ENCODE measurements around the gene PLEKHJ1. TPM values are rescaled to one million over a fixed set of nuclear protein-coding genes. Genes with fewer than 3 reads are reported as not detected.

PLEKHJ1 gene
- total RNA-seq, 1 donor from 2014 or later: 72.5 TPM

DNA sequence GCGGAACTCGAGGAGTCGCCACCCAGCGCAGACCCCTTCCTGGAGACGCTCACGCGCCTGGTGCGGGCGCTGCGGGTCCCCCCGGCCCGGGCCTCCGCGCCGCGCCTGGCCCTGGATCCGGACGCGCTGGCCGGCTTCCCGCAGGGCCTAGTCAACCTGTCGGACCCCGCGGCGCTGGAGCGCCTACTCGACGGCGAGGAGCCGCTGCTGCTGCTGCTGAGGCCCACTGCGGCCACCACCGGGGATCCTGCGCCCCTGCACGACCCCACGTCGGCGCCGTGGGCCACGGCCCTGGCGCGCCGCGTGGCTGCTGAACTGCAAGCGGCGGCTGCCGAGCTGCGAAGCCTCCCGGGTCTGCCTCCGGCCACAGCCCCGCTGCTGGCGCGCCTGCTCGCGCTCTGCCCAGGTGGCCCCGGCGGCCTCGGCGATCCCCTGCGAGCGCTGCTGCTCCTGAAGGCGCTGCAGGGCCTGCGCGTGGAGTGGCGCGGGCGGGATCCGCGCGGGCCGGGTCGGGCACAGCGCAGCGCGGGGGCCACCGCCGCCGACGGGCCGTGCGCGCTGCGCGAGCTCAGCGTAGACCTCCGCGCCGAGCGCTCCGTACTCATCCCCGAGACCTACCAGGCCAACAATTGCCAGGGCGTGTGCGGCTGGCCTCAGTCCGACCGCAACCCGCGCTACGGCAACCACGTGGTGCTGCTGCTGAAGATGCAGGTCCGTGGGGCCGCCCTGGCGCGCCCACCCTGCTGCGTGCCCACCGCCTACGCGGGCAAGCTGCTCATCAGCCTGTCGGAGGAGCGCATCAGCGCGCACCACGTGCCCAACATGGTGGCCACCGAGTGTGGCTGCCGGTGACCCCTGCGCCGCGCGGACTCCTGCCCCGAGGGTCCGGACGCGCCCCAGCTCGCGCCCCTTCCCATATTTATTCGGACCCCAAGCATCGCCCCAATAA, 15.3 kb upstream of the PLEKHJ1 start:
- intact Hi-C loops (cut with micrococcal nuclease): no loop called here

GRCh38 chr19:2250766-2251105, 14.6 kb upstream of the PLEKHJ1 start:
- intact Hi-C loops (cut with micrococcal nuclease): no loop called here

DNA sequence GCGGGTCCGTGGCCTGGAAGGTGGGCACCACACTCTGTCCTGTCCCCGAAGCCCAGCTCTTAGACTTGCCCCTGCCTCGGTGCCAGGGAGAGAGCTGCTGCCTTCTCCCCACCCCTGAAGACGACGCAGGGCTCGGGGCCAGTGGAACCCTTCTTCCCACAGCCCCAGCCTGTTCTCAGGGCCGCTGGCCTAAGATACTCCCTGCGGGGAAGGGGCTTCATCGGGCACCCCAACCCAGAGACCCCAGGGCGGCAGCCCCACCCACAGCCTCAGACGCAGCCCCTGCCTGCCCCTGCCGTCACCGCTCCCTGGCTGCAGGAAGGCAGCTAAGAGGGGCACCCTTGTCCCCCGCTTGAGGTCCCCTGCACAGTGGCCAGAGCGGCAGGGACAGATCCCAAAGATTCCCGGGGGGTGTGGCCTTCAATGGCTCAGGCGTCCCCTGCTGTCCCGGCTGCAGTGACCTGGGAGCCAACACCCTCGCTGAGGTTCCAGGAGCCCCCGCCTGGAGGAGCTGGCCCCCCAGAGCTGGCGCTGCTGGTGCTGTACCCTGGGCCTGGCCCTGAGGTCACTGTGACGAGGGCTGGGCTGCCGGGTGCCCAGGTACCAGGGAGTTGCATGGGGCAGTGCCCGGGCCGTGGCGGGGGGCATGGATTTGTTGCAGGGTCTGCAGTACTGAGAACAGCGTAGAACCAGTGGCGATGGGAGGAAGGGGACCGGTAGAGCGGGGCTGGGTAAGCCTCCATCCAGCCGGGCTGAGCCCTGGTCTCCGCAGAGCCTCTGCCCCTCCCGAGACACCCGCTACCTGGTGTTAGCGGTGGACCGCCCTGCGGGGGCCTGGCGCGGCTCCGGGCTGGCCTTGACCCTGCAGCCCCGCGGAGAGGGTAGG, 14.0 kb upstream of the PLEKHJ1 start:
- intact Hi-C loops (cut with micrococcal nuclease): no loop called here

DNA sequence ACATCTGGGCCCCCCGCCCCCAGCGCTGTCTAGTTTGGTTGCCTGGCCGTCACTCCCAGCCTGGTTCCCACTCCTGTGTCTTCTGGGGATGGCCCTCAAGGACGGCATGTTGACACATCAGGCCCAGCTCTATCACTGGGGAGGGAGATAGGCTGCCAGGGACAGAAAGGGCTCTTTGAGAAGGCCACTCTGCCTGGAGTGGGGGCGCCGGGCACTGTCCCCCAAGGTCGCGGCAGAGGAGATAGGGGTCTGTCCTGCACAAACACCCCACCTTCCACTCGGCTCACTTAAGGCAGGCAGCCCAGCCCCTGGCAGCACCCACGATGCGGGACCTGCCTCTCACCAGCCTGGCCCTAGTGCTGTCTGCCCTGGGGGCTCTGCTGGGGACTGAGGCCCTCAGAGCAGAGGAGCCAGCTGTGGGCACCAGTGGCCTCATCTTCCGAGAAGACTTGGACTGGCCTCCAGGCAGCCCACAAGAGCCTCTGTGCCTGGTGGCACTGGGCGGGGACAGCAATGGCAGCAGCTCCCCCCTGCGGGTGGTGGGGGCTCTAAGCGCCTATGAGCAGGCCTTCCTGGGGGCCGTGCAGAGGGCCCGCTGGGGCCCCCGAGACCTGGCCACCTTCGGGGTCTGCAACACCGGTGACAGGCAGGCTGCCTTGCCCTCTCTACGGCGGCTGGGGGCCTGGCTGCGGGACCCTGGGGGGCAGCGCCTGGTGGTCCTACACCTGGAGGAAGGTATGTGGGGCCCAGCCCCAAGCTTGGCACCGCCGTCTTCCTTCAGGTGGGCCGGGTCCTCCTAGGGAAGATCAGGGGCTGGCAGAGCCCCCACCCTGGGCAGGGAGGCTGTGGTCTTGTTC, 13.1 kb upstream of the PLEKHJ1 start, which contains the start of gene AMH:
Gene AMH (plus strand): TSS at position 314 of the 857 bp plus-strand sequence. CDS start 10 bp downstream, at position 324.
- intact Hi-C loops (cut with micrococcal nuclease): no loop called here

GRCh38 chr19:2248136-2249009, 12.2 kb upstream of the PLEKHJ1 start:
- intact Hi-C loops (cut with micrococcal nuclease): no loop called here

DNA sequence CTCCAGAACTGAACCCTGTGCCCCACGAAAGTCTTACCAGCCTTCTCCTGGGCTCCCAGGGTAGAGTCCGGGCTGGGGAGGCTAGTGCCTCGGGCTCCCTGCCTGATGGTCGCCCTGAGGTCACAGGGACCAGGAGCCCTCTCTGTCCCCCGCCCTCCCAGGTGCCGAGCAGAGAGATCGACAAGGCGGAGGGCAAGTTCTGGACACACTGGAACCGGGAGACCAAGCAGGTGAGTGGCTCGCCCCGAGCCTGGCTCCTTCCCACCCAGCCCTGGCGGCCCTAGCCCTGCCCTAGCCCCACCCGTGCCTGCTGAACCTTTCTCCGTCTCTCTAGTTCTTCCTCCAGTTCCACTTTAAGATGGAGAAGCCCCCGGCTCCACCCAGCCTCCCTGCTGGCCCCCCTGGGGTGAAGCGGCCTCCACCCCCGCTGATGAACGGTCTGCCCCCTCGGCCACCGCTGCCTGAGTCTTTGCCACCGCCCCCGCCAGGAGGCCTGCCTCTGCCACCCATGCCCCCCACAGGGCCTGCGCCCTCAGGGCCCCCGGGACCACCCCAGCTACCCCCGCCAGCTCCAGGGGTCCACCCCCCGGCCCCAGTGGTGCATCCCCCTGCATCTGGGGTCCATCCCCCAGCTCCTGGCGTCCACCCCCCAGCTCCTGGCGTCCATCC, 11.4 kb upstream of the PLEKHJ1 start:
- intact Hi-C loops (cut with micrococcal nuclease): no loop called here

- intact Hi-C loops (cut with micrococcal nuclease): no loop called here
Measured at GRCh38 chr19:2246801-2247361, 10.8 kb upstream of the PLEKHJ1 start.

GRCh38 chr19:2246014-2246620, 10.0 kb upstream of the PLEKHJ1 start:
- intact Hi-C loops (cut with micrococcal nuclease): no loop called here

DNA sequence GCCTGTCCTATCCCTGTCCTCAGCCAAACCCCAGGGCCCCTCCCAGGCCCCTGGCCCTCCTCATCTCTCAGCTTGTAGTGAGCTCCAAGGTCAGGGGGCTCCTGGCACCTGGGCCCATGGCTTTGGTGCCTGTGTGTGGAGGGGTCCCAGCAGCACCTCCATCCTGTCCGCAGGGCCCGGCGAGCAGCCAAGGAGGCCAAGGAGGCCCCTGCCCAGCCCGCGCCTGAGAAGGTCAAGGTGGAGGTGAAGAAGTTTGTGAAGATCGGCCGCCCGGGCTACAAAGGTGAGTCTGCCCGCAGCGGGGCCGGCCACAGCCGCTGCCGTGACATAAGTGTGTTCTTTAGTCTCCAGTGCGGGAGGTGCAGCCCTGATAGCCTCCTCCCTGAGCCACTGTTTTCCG, 9.1 kb upstream of the PLEKHJ1 start:
- intact Hi-C loops (cut with micrococcal nuclease): no loop called here

GRCh38 chr19:2244486-2244885, 8.4 kb upstream of the PLEKHJ1 start:
- intact Hi-C loops (cut with micrococcal nuclease): no loop called here

DNA sequence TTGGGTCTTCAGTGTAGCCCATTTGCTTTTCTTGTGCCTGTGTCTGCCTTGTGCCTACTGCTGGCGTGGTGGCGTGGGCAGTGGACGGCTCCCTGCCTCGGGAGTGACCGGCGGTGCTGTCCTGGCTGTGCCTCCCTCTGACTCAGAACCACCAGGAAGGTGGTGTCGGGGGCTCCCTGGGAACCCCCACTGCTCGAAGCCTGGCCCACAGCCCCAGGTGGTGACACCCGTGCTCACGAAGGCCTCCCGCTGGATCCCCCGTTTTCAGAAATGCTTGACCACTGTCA, 7.9 kb upstream of the PLEKHJ1 start:
- intact Hi-C loops (cut with micrococcal nuclease): no loop called here

DNA sequence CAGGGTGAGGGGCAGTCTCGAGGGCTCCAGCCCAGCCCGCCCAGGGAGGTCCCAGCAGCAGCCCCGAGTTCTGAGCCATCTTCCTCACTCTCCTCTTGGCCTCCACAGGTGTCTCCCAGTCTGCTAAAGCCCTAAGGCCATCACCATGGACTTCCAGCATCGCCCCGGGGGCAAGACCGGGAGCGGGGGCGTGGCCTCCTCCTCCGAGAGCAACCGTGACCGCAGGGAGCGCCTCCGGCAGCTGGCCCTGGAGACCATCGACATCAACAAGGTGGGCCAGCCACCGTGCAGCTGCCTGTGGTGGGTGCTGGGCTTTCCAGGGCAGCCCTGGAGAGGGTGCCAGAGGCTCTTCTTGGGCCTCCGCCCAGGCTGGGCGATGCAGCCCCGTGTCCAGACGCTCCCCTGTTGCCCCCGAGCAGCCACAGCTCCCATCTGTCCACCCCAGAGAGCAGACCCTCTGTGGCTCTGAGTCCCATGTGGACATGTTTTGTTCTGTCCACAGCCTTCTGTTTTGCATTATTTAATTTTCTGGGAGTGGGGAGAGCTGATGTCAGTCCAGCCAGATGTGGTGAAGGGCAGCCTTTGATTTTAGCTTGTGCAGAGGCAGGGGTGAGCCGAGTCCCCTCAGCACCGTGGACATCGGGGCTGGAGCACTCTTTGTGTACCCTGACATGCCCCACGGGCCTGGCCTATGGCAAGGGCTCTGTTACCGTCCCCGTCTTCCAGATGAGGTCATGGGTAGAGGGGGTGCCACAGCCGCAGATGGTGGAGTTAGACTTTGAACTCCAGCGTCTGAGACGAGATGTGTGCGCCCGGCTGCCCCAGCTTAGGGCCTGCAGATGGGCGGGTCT, 7.4 kb upstream of the PLEKHJ1 start:
- intact Hi-C loops (cut with micrococcal nuclease): no loop called here

- intact Hi-C loops (cut with micrococcal nuclease): no loop called here
Measured at GRCh38 chr19:2242816-2243215, 6.7 kb upstream of the PLEKHJ1 start.

- intact Hi-C loops (cut with micrococcal nuclease): no loop called here
Measured at GRCh38 chr19:2242092-2242537, 6.0 kb upstream of the PLEKHJ1 start.

GRCh38 chr19:2240881-2241760, 5.0 kb upstream of the PLEKHJ1 start:
- intact Hi-C loops (cut with micrococcal nuclease): no loop called here

DNA sequence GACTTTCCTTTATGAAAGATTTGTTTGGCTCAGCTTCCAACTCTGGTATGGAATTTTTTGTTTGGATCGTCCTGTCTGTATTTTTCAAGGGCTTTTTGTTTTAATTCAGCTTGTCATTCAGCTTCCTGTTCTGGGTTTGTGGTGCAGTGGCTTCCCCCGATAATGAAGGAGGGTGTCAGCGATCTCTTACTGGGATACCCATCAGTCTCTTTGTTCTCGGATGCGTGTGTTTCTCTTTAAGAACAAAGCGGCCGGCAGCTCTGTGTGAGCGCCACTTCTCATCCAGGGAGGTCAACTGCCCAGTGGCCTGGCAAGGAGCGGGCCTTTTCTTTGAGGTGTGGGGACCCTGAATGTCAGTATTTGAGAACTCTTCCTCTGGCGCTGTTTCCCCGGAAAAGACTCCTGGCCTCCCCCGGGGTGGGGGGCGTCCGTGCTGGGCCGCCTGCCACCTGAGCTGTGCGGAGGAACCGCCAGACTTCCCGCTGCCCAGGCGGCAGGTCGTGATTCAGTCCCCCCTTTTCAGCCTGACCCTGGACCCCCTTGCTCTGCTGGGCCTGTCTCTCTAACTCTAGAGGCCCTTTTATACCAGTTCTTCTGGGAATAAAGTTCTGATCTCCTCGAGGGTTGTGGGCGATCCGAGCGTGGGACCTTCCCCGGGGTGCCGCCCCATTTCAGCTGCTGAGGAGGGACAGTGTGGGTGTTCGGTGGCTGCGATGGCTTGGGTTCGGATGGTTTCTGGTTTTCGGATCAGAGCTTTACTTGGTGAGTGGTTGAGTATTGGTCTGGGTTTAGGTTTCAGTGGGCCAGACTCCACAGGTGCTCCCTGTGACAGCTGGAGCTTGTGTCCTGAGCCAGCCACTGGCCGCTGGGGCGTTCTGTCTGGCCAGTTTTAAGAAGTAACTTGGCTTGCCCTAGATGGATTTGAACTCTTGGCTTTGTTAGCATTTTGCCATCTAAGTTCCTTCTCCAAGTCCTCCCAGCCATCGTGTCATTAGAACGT, 3.9 kb upstream of the PLEKHJ1 start:
- intact Hi-C loops (cut with micrococcal nuclease): loop anchor here (5.0 kb wide), 3 partner anchors 88 to 372 kb away; partner anchors contain the start of genes AP3D1, IZUMO4 and MOB3A
